Endothelial cell (in vitro differentiated cells): ENCODE data around the gene TMEM175. TPM values are rescaled to one million over a fixed set of nuclear protein-coding genes. Genes with fewer than 3 reads are reported as not detected.

Source experiments
- DNase-seq: peaks from one replicate; pipeline ENCODE4 v3.0.0; 2021; ENCODE audit warnings: low spot score
- H3K27ac Mint-ChIP-seq: one replicate; pipeline ENCODE4 v1.8.0; 2021; ENCODE audit warnings: mixed read lengths, inconsistent platforms; ENCODE audit not compliant: unreplicated experiment
- H3K27me3 Mint-ChIP-seq: one replicate; pipeline ENCODE4 v1.8.0; 2021; ENCODE audit warnings: mild to moderate bottlenecking, moderate library complexity, mixed read lengths, inconsistent platforms; ENCODE audit not compliant: unreplicated experiment
- H3K36me3 Mint-ChIP-seq: one replicate; pipeline ENCODE4 v1.8.0; 2021; ENCODE audit warnings: mild to moderate bottlenecking, low read depth, mixed read lengths, inconsistent platforms; ENCODE audit not compliant: unreplicated experiment
- H3K4me1 Mint-ChIP-seq: one replicate; pipeline ENCODE4 v1.8.0; 2021; ENCODE audit warnings: mild to moderate bottlenecking, mixed read lengths, inconsistent platforms; ENCODE audit not compliant: unreplicated experiment
- H3K4me3 Mint-ChIP-seq: one replicate; pipeline ENCODE4 v1.8.0; 2021; ENCODE audit warnings: mild to moderate bottlenecking, mixed read lengths, inconsistent platforms; ENCODE audit not compliant: unreplicated experiment
- H3K9me3 Mint-ChIP-seq: one replicate; pipeline ENCODE4 v1.8.0; 2021; ENCODE audit warnings: mixed read lengths, inconsistent platforms; ENCODE audit not compliant: unreplicated experiment
- CTCF ChIP-seq: fragments of 200-600 bp; sonication (generic); IDR thresholded peaks from one replicate; pipeline ENCODE4 v1.5.0; 2021; ENCODE audit warnings: antibody characterized with exemption; ENCODE audit not compliant: unreplicated experiment
- total RNA-seq: library from RNA; stranded (reverse); fragmentation: NEBNext Ultra II Directional; extraction: Animal tissue kit (Norgen Biotek cat#: 25700); gene quantifications from one replicate; pipeline ENCODE4 v1.2.1, GENCODE V29; 2021; ENCODE audit not compliant: unreplicated experiment

TMEM175 gene
- total RNA-seq, 1 donor from 2014 or later: 31.4 TPM

GRCh38 chr4:968221-968620 lies 36.0 kb downstream of the TMEM175 start:
- peaks cover 21% of the 10 kb centered on the region for H3K27me3 Mint-ChIP-seq
- no peak overlapping the region for H3K27ac Mint-ChIP-seq
- no peak for DNase-seq
- no peak overlapping the region for H3K4me3 Mint-ChIP-seq
- H3K36me3 Mint-ChIP-seq: peaks cover 3% of the 10 kb centered on the region
- H3K4me1 Mint-ChIP-seq: no peaks in the 10 kb centered on the region
- H3K9me3 Mint-ChIP-seq: no peaks in the 10 kb centered on the region
- TF ChIP-seq CTCF: no peak

GRCh38 chr4:968621-969394 lies 36.5 kb downstream of the TMEM175 start:
- Mint-ChIP-seq H3K27me3 (peaks cover 19% of the 10 kb centered on the region), H3K4me3 (no peak overlapping the region), H3K4me1 (no peaks in the 10 kb centered on the region), H3K27ac (no peak overlapping the region), H3K36me3 (peaks cover 3% of the 10 kb centered on the region), H3K9me3 (no peaks in the 10 kb centered on the region)
- DNase-seq: no peak
- TF ChIP-seq CTCF: no peak

- H3K4me3 Mint-ChIP-seq: peak overlapping the region; percentile 47
- no peak for TF ChIP-seq CTCF
- H3K36me3 Mint-ChIP-seq: peaks cover 3% of the 10 kb centered on the region
- H3K27ac Mint-ChIP-seq: peak overlapping the region; percentile 24
- no peaks in the 10 kb centered on the region for H3K9me3 Mint-ChIP-seq
- no peaks in the 10 kb centered on the region for H3K4me1 Mint-ChIP-seq
- DNase-seq: no peak
- H3K27me3 Mint-ChIP-seq: peaks cover 20% of the 10 kb centered on the region
Measured at GRCh38 chr4:970046-970745, 37.9 kb downstream of the TMEM175 start.

- Mint-ChIP-seq H3K27me3 (peaks cover 18% of the 10 kb centered on the region), H3K4me3 (peak overlapping the region; percentile 47), H3K27ac (no peak overlapping the region), H3K36me3 (peaks cover under 1% of the 10 kb centered on the region), H3K4me1 (no peaks in the 10 kb centered on the region), H3K9me3 (no peaks in the 10 kb centered on the region)
- DNase-seq: no peak
- TF ChIP-seq CTCF: no peak
Measured at GRCh38 chr4:970854-971520, 38.7 kb downstream of the TMEM175 start.
